NCI-H187 (cell line): ENCODE data around the gene CCDC7.
"Not testable (repeated sequence)": the region's sequence is repeated elsewhere in the genome, so short reads cannot be mapped to it uniquely, and the experiment has no call there.

Experiments
- DNase-seq, 2 experiments: peaks; one replicate each; lab custom pipeline; 2025; lab: John Stamatoyannopoulos, UW

The CCDC7 gene

GRCh38 chr10:32888161-32888927, 442.4 kb downstream of the CCDC7 start:
- no peak for DNase-seq

GRCh38 chr10:32889631-32890212, 443.8 kb downstream of the CCDC7 start:
- DNase-seq = no peak

- DNase-seq = no peak
These were observed 444.5 kb downstream of the CCDC7 start for GRCh38 chr10:32890444-32890843.

- DNase-seq = no peak
These were observed 445.3 kb downstream of the CCDC7 start for GRCh38 chr10:32891261-32891660.

- DNase-seq = no peak
These were observed 447.5 kb downstream of the CCDC7 start for GRCh38 chr10:32893434-32893833.

GRCh38 chr10:32893916-32894664, 448.1 kb downstream of the CCDC7 start:
- no peak for DNase-seq

- not testable (repeated sequence) for DNase-seq
These were observed 449.4 kb downstream of the CCDC7 start for GRCh38 chr10:32895200-32895968.

GRCh38 chr10:32901815-32902214, 455.9 kb downstream of the CCDC7 start:
- no peak for DNase-seq

- DNase-seq = no peak
These were observed 459.5 kb downstream of the CCDC7 start for GRCh38 chr10:32905466-32905865.

GRCh38 chr10:32906595-32906994, 460.7 kb downstream of the CCDC7 start:
- DNase-seq = no peak

- no peak for DNase-seq
These were observed 463.5 kb downstream of the CCDC7 start for GRCh38 chr10:32909456-32909855.

- not testable (repeated sequence) for DNase-seq
These were observed 464.0 kb downstream of the CCDC7 start for GRCh38 chr10:32909970-32910369.

GRCh38 chr10:32911285-32912016, 465.5 kb downstream of the CCDC7 start:
- no peak for DNase-seq

- DNase-seq = not testable (repeated sequence)
These were observed 471.9 kb downstream of the CCDC7 start for GRCh38 chr10:32917817-32918216.

- DNase-seq = no peak
These were observed 476.2 kb downstream of the CCDC7 start for GRCh38 chr10:32922170-32922569.

- DNase-seq = no peak
These were observed 477.2 kb downstream of the CCDC7 start for GRCh38 chr10:32923134-32923533.

- no peak for DNase-seq
These were observed 477.9 kb downstream of the CCDC7 start for GRCh38 chr10:32923849-32924248.
